Tibial artery (tissue), 4 donors: ENCODE data around the gene C22orf23.

Source experiments
- DNase-seq, 2 donors: peaks; one replicate each; pipeline ENCODE4 v3.0.0-alpha.2; 2019
- H3K27ac ChIP-seq, 2 donors: fragments of 200-600 bp; sonication (generic) in 1 of 2; 1 replicate in 1 of 2; 2 replicates in 1 of 2; pipeline ENCODE4 v1.5.1; 2018 to 2019; ENCODE audit warnings: mild to moderate bottlenecking in 1 of 2
- H3K27me3 ChIP-seq, 2 donors: fragments of 200-600 bp; sonication (generic) in 1 of 2; one replicate each; pipeline versions ENCODE4 v1.5.1 to v1.6.0; 2016 to 2019
- H3K36me3 ChIP-seq, 3 donors: fragments of 200-600 bp; sonication (generic) in 2 of 3; one replicate each; pipeline ENCODE4 v1.5.1; 2016 to 2019; ENCODE audit warnings: mild to moderate bottlenecking in 2 of 3
- H3K4me1 ChIP-seq, 4 donors: fragments of 200-600 bp; sonication (generic) in 2 of 4; 1 replicate in 3 of 4; 2 replicates in 1 of 4; pipeline ENCODE4 v1.5.1; 2016 to 2019
- H3K4me3 ChIP-seq, 2 donors: fragments of 200-600 bp; sonication (generic) in 1 of 2; 1 replicate in 1 of 2; 2 replicates in 1 of 2; pipeline ENCODE4 v1.5.1; 2018 to 2019; ENCODE audit warnings: mild to moderate bottlenecking in 2 of 2
- H3K9me3 ChIP-seq, 3 donors: fragments of 200-600 bp; sonication (generic) in 1 of 3; one replicate each; pipeline ENCODE4 v1.5.1; 2016 to 2019
- CTCF ChIP-seq, 2 experiments: fragments of 200-600 bp in 1 of 2; fragments of 450-650 bp in 1 of 2; IDR thresholded peaks; one replicate each; pipeline ENCODE4 v1.5.1; 2017 to 2019; ENCODE audit warnings: antibody characterized with exemption in 2 of 2, mild to moderate bottlenecking in 1 of 2, moderate library complexity in 1 of 2
- intact Hi-C: fragments of 100-400 bp; cut with DNase I; formaldehyde crosslinking; loops from one replicate; pipeline ENCODE4 v1.15.0; 2023; ENCODE audit warnings: low total_unique reads

Gene C22orf23

GRCh38 chr22:37932401-37932800 lies 21.0 kb downstream of the C22orf23 start:
- Histone ChIP-seq H3K27me3 (no peaks in the 10 kb centered on the region), H3K36me3 (peaks cover 32 to 75% (median 57%) of the 10 kb centered on the region in 3 donors), H3K4me3 (no peak overlapping the region), H3K4me1 (peaks cover 5 to 32% (median 24%) of the 10 kb centered on the region in 4 donors), H3K9me3 (no peaks in the 10 kb centered on the region), H3K27ac (peak overlapping the region in 1 of 2 donors; percentile 81)
- intact Hi-C loops, result loop anchor here (2.0 to 5.0 kb wide), 3 partner anchors 26 to 115 kb away; partner anchors contain the start of gene MICALL1
- TF ChIP-seq CTCF (IDR thresholded peaks at IDR 0.05), result no peak
- no peak for DNase-seq

GRCh38 chr22:37931893-37932389 lies 21.5 kb downstream of the C22orf23 start:
- Histone ChIP-seq H3K4me3 (no peak overlapping the region), H3K27me3 (no peaks in the 10 kb centered on the region), H3K9me3 (no peaks in the 10 kb centered on the region), H3K27ac (peak overlapping the region in 1 of 2 donors; percentile 81), H3K4me1 (peaks cover 5 to 32% (median 24%) of the 10 kb centered on the region in 4 donors), H3K36me3 (peaks cover 31 to 75% (median 57%) of the 10 kb centered on the region in 3 donors)
- intact Hi-C loops, result loop anchor here (2.0 to 5.0 kb wide), 3 partner anchors 25 to 115 kb away; partner anchors contain the start of gene MICALL1
- TF ChIP-seq CTCF (IDR thresholded peaks at IDR 0.05), result no peak
- no peak for DNase-seq

GRCh38 chr22:37930952-37931440 lies 22.4 kb downstream of the C22orf23 start:
- peaks cover 31 to 75% (median 57%) of the 10 kb centered on the region in 3 donors for H3K36me3 ChIP-seq
- peak overlapping the region; percentile 17 to 81 for H3K27ac ChIP-seq
- DNase-seq, result no peak
- no peaks in the 10 kb centered on the region for H3K27me3 ChIP-seq
- H3K4me1 ChIP-seq, result peaks cover 5 to 32% (median 24%) of the 10 kb centered on the region in 4 donors
- no peak for TF ChIP-seq CTCF (IDR thresholded peaks at IDR 0.05)
- no peak overlapping the region for H3K4me3 ChIP-seq
- intact Hi-C loops, result loop anchor here (5.0 kb wide), 2 partner anchors 44 to 114 kb away; no protein-coding TSS in a partner anchor
- no peaks in the 10 kb centered on the region for H3K9me3 ChIP-seq

- peaks cover 36 to 77% (median 62%) of the 10 kb centered on the region in 3 donors for H3K36me3 ChIP-seq
- H3K9me3 ChIP-seq, result no peaks in the 10 kb centered on the region
- no peak overlapping the region for H3K4me3 ChIP-seq
- peaks cover 5 to 32% (median 24%) of the 10 kb centered on the region in 4 donors for H3K4me1 ChIP-seq
- no peak for DNase-seq
- H3K27me3 ChIP-seq, result no peaks in the 10 kb centered on the region
- peak overlapping the region; percentile 17 to 81 for H3K27ac ChIP-seq
- intact Hi-C loops, result loop anchor here (5.0 kb wide), 2 partner anchors 43 to 113 kb away; no protein-coding TSS in a partner anchor
- peak in 1 of 2 experiments; percentile 38 for TF ChIP-seq CTCF (IDR thresholded peaks at IDR 0.05)
These were observed 23.0 kb downstream of the C22orf23 start for GRCh38 chr22:37930270-37930951.

- DNase-seq, result no peak
- Histone ChIP-seq H3K36me3 (peaks cover 41 to 87% (median 72%) of the 10 kb centered on the region in 3 donors), H3K27me3 (no peaks in the 10 kb centered on the region), H3K4me3 (no peak overlapping the region), H3K9me3 (no peaks in the 10 kb centered on the region), H3K27ac (no peak overlapping the region), H3K4me1 (peaks cover 5 to 26% (median 22%) of the 10 kb centered on the region in 4 donors)
- TF ChIP-seq CTCF (IDR thresholded peaks at IDR 0.05), result no peak
- intact Hi-C loops, result no loop called here
These were observed 24.0 kb downstream of the C22orf23 start for GRCh38 chr22:37929390-37929789.
